Measurements from ENCODE around the gene ZNF408.

GRCh38 chr11:46671958-46672315 lies 28.9 kb upstream of the ZNF408 start:
- TF ChIP-seq CTCF (IDR thresholded peaks at IDR 0.05) (no peak), POLR2A (IDR thresholded peaks at IDR 0.05) (no peak)
